Esophagus squamous epithelium (tissue), 4 donors: ENCODE measurements around the gene MRPL44.

ENCODE experiments used
- POLR2A ChIP-seq, 4 donors: fragments of 450-650 bp; IDR thresholded peaks; one replicate each; pipeline ENCODE4 v1.6.1; 2017; ENCODE audit warnings: antibody characterized with exemption in 4 of 4, mild to moderate bottlenecking in 4 of 4, moderate library complexity in 3 of 4
- TF ChIP-seq, protein P1 (sequence below), 6 experiments: fragments of 450-650 bp in 4 of 6; fragments of 200-600 bp in 2 of 6; sonication (generic) in 2 of 6; IDR thresholded peaks; one replicate each; pipeline ENCODE4 v1.5.1; 2016 to 2019; ENCODE audit warnings: antibody characterized with exemption in 6 of 6, mild to moderate bottlenecking in 4 of 6, moderate library complexity in 4 of 6

DNA sequence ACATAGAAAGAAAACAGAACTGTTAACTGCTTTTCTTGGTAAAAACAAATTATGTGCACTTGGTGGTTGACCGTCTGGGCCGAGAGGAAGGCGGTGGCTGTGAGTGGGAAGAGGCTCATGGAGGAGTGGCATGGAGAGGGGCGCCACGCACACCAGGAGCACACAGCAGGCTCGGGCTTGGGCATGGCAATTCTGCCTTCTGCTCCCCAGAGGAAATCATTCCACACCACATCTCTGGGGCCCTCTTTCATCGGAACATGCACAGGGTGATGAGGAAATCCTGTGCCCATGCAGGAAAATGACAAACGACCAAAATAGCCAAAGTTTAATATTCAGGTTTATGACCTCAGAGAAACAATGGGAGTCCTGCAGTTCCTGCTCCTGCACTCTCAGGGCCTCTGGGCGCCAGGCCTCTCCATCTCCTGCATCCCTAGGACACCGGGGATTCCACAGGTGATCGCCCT is 38.6 kb upstream of the MRPL44 start:
- TF ChIP-seq, protein P1, sequence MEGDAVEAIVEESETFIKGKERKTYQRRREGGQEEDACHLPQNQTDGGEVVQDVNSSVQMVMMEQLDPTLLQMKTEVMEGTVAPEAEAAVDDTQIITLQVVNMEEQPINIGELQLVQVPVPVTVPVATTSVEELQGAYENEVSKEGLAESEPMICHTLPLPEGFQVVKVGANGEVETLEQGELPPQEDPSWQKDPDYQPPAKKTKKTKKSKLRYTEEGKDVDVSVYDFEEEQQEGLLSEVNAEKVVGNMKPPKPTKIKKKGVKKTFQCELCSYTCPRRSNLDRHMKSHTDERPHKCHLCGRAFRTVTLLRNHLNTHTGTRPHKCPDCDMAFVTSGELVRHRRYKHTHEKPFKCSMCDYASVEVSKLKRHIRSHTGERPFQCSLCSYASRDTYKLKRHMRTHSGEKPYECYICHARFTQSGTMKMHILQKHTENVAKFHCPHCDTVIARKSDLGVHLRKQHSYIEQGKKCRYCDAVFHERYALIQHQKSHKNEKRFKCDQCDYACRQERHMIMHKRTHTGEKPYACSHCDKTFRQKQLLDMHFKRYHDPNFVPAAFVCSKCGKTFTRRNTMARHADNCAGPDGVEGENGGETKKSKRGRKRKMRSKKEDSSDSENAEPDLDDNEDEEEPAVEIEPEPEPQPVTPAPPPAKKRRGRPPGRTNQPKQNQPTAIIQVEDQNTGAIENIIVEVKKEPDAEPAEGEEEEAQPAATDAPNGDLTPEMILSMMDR (IDR thresholded peaks at IDR 0.05): no peak
- no peak for TF ChIP-seq POLR2A (IDR thresholded peaks at IDR 0.05)
